Astrocyte (in vitro differentiated cells and primary cell): ENCODE data around the gene ZDHHC1. TPM values are rescaled to one million over a fixed set of nuclear protein-coding genes. Genes with fewer than 3 reads are reported as not detected.

Experiments used
- DNase-seq: peaks from one replicate; pipeline ENCODE4 v3.0.0-alpha.2; 2010; ENCODE audit warnings: low read depth
- FAIRE-seq: peaks from 2 replicates; lab custom pipeline; 2011; peaks lifted over from hg19 to GRCh38; lab: Jason Lieb, UNC
- H2AFZ ChIP-seq: 2 replicates; pipeline ENCODE4 v1.6.0; 2012; ENCODE audit warnings: low read depth, low read length, inconsistent platforms
- H3K27ac ChIP-seq: 2 replicates; pipeline ENCODE4 v1.5.1; 2011; ENCODE audit warnings: low read depth, low read length, inconsistent platforms
- H3K27me3 ChIP-seq: 2 replicates; pipeline ENCODE4 v1.6.0; 2011; ENCODE audit warnings: low read length, inconsistent platforms; ENCODE audit not compliant: insufficient read depth
- H3K36me3 ChIP-seq: 2 replicates; pipeline ENCODE4 v1.5.1; 2011; ENCODE audit warnings: low read length, inconsistent platforms; ENCODE audit not compliant: insufficient read depth
- H3K4me1 ChIP-seq: 2 replicates; pipeline ENCODE4 v1.5.1; 2011; ENCODE audit warnings: low read length, inconsistent platforms; ENCODE audit not compliant: insufficient read depth
- H3K4me2 ChIP-seq: 2 replicates; pipeline ENCODE4 v1.6.0; 2012; ENCODE audit warnings: low read length, inconsistent platforms
- H3K4me3 ChIP-seq: 2 replicates; pipeline ENCODE4 v1.5.1; 2011; ENCODE audit warnings: low read depth, mild to moderate bottlenecking, low read length, inconsistent platforms; ENCODE audit not compliant: insufficient read depth
- H3K79me2 ChIP-seq: 2 replicates; pipeline ENCODE4 v1.6.0; 2012; ENCODE audit warnings: mild to moderate bottlenecking, low read length, inconsistent platforms; ENCODE audit not compliant: insufficient read depth
- H3K9ac ChIP-seq: 2 replicates; pipeline ENCODE4 v1.6.0; 2012; ENCODE audit warnings: mild to moderate bottlenecking, low read length, inconsistent platforms
- H3K9me3 ChIP-seq: 2 replicates; pipeline ENCODE4 v1.5.1; 2012; ENCODE audit warnings: low read depth, mild to moderate bottlenecking, low read length, inconsistent platforms; ENCODE audit not compliant: insufficient read depth
- H4K20me1 ChIP-seq: 2 replicates; pipeline ENCODE4 v1.6.0; 2012; ENCODE audit warnings: low read length, inconsistent platforms; ENCODE audit not compliant: insufficient read depth
- H3K27ac Mint-ChIP-seq: one replicate; pipeline ENCODE4 v1.8.0; 2021; ENCODE audit warnings: mild to moderate bottlenecking, mixed read lengths; ENCODE audit not compliant: unreplicated experiment
- H3K27me3 Mint-ChIP-seq: one replicate; pipeline ENCODE4 v1.8.0; 2021; ENCODE audit warnings: low read depth, mixed read lengths; ENCODE audit not compliant: unreplicated experiment
- H3K36me3 Mint-ChIP-seq: one replicate; pipeline ENCODE4 v1.8.0; 2021; ENCODE audit warnings: low read depth, mixed read lengths; ENCODE audit not compliant: unreplicated experiment
- H3K4me1 Mint-ChIP-seq: one replicate; pipeline ENCODE4 v1.8.0; 2021; ENCODE audit warnings: low read depth, mixed read lengths; ENCODE audit not compliant: unreplicated experiment
- H3K4me3 Mint-ChIP-seq: one replicate; pipeline ENCODE4 v1.8.0; 2021; ENCODE audit warnings: mild to moderate bottlenecking, moderate library complexity, mixed read lengths; ENCODE audit not compliant: unreplicated experiment
- H3K9me3 Mint-ChIP-seq: one replicate; pipeline ENCODE4 v1.8.0; 2021; ENCODE audit warnings: mild to moderate bottlenecking, mixed read lengths; ENCODE audit not compliant: unreplicated experiment
- EZH2 ChIP-seq: IDR thresholded peaks from 2 replicates; pipeline ENCODE4 v1.6.1; 2012; ENCODE audit warnings: mild to moderate bottlenecking, low read length, inconsistent platforms; ENCODE audit not compliant: insufficient read depth
- total RNA-seq: library from RNA; stranded (reverse); gene quantifications from 2 replicates; pipeline ENCODE4 v1.2.1, GENCODE V29; 2021
- TF ChIP-seq, protein P1 (sequence below): IDR thresholded peaks from 2 replicates; pipeline ENCODE4 v1.5.1; 2011; ENCODE audit warnings: low read depth, mild to moderate bottlenecking, inconsistent platforms, low read length, moderate library complexity; ENCODE audit not compliant: insufficient read depth

The ZDHHC1 gene
- total RNA-seq, 1 donor from 2014 or later, result 3.7 TPM

DNA sequence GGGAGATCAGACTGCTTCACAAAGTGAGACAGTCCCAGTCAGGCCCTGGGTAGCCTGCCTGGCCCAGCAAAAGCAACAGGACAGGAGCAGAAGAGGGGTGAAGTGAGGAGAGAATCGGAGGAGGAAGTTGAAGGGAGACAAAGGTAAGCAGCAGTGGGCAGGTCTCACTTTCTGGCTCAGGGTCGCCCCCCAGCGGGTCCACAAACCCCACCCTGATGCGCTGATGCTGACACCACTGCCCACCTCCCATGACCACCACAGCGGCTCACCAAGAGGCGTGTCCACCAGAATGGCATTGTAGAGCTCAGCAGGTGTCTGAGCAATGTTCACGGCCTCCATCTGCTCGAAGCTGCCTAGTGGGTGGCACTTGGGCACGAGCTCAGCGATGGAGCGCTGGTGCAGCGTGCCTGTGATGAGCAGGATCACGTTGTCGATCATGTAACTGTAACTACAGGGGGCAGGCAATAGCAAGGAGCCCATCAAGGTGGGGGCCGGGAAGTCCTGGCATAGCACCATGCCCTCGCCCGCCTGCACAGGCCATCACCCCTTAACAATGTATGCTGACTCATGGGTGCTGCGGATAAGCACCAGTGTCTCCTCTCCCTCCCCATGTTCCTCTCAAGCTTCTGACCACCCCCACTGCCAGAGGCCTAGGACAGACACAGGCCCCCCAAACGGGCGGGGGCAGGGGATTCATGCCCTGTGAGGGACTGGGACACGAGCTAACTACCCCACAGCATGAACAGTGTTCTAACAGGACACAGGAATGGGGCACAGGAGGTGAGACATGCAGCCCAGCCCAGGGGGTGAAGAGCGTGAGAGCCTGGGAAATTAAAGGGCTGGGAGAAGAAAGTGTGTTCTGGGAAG, 28.2 kb upstream of the ZDHHC1 start:
- no peaks in the 10 kb centered on the region for H3K27me3 ChIP-seq
- H3K4me3 Mint-ChIP-seq, result no peak overlapping the region
- no peaks in the 10 kb centered on the region for H3K27me3 Mint-ChIP-seq

DNA sequence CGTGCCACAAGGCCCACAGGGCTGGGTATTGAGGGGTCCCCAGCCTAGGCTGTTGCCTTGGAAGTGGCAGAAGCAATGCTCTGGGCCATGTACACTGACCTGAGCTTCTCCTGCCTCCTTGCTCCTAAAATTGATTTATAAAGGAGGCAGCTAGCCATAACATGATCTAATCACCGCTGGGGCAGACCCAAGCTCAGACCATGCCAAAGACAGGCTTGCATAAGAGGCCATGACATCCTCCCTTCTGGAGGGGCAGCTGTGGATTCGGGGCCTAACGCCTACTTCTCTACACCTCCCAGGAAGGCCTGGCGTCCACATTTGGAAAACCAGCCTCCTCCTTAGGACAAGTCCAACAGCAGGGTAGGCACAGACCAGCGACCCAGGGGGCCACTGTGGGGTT, 27.0 kb upstream of the ZDHHC1 start:
- Histone ChIP-seq H3K36me3 (no peaks in the 10 kb centered on the region), H3K79me2 (no peaks in the 10 kb centered on the region), H2AFZ (no peak overlapping the region), H3K9me3 (no peaks in the 10 kb centered on the region), H3K27me3 (no peaks in the 10 kb centered on the region), H3K4me3 (no peak overlapping the region), H4K20me1 (peaks cover 76% of the 10 kb centered on the region), H3K9ac (no peak overlapping the region), H3K27ac (no peak overlapping the region), H3K4me2 (no peak overlapping the region), H3K4me1 (peaks cover 6% of the 10 kb centered on the region)
- Mint-ChIP-seq H3K27ac (no peak overlapping the region), H3K4me3 (no peak overlapping the region), H3K4me1 (peaks cover 13% of the 10 kb centered on the region), H3K27me3 (no peaks in the 10 kb centered on the region), H3K9me3 (no peaks in the 10 kb centered on the region), H3K36me3 (peaks cover 21% of the 10 kb centered on the region)
- DNase-seq, result no peak
- TF ChIP-seq, protein P1, sequence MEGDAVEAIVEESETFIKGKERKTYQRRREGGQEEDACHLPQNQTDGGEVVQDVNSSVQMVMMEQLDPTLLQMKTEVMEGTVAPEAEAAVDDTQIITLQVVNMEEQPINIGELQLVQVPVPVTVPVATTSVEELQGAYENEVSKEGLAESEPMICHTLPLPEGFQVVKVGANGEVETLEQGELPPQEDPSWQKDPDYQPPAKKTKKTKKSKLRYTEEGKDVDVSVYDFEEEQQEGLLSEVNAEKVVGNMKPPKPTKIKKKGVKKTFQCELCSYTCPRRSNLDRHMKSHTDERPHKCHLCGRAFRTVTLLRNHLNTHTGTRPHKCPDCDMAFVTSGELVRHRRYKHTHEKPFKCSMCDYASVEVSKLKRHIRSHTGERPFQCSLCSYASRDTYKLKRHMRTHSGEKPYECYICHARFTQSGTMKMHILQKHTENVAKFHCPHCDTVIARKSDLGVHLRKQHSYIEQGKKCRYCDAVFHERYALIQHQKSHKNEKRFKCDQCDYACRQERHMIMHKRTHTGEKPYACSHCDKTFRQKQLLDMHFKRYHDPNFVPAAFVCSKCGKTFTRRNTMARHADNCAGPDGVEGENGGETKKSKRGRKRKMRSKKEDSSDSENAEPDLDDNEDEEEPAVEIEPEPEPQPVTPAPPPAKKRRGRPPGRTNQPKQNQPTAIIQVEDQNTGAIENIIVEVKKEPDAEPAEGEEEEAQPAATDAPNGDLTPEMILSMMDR, result no peak
- no peak for TF ChIP-seq EZH2
- no peak for FAIRE-seq

More for the DNA sequence above, 28.2 kb upstream of the ZDHHC1 start:
- Histone ChIP-seq H3K4me1 (peaks cover 6% of the 10 kb centered on the region), H4K20me1 (peaks cover 88% of the 10 kb centered on the region), H3K27ac (no peak overlapping the region), H3K36me3 (no peaks in the 10 kb centered on the region), H3K9me3 (no peaks in the 10 kb centered on the region), H3K9ac (peak overlapping the region; percentile 31), H2AFZ (no peak overlapping the region), H3K79me2 (peaks cover 4% of the 10 kb centered on the region), H3K4me3 (no peak overlapping the region), H3K4me2 (peak overlapping the region; percentile 13)
- Mint-ChIP-seq H3K9me3 (no peaks in the 10 kb centered on the region), H3K36me3 (peaks cover 16% of the 10 kb centered on the region), H3K4me1 (peaks cover 13% of the 10 kb centered on the region), H3K27ac (no peak overlapping the region)
- FAIRE-seq (no peak), DNase-seq (no peak)
- TF ChIP-seq, protein P1, result no peak
- TF ChIP-seq EZH2, result no peak
